ENCODE results near the gene DDOST.

DDOST gene

GRCh38 chr1:20697563-20697962 lies 36.4 kb upstream of the DDOST start:
- no peak for TF ChIP-seq TEAD4 (IDR thresholded peaks at IDR 0.05)
- TF ChIP-seq, protein P1, sequence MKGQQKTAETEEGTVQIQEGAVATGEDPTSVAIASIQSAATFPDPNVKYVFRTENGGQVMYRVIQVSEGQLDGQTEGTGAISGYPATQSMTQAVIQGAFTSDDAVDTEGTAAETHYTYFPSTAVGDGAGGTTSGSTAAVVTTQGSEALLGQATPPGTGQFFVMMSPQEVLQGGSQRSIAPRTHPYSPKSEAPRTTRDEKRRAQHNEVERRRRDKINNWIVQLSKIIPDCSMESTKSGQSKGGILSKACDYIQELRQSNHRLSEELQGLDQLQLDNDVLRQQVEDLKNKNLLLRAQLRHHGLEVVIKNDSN (IDR thresholded peaks at IDR 0.05) = no peak
- TF ChIP-seq MAX (IDR thresholded peaks at IDR 0.05) = no peak
- no peak for TF ChIP-seq TCF12 (IDR thresholded peaks at IDR 0.05; ENCODE audit: low read depth)
- TF ChIP-seq NFIC (IDR thresholded peaks at IDR 0.05) = no peak
- no peak for TF ChIP-seq RAD21 (IDR thresholded peaks at IDR 0.05; ENCODE audit: low read depth)
- no peak for TF ChIP-seq EP300 (IDR thresholded peaks at IDR 0.05; ENCODE audit: borderline replicate concordance)
- no peak for TF ChIP-seq CEBPB (IDR thresholded peaks at IDR 0.05)
- no peak for TF ChIP-seq FOXM1 (IDR thresholded peaks at IDR 0.05; ENCODE audit: borderline replicate concordance, low read depth)
- no peak for TF ChIP-seq ZBTB7A (IDR thresholded peaks at IDR 0.05; ENCODE audit: low read depth)
- TF ChIP-seq EGR1 (IDR thresholded peaks at IDR 0.05) = no peak
- TF ChIP-seq TAF1 (IDR thresholded peaks at IDR 0.05; ENCODE audit: low read depth) = no peak

- TF ChIP-seq EGR1 (IDR thresholded peaks at IDR 0.05) (0 out of 2 replicates have a peak, but pooled peaks have one; percentile 18), RAD21 (IDR thresholded peaks at IDR 0.05; ENCODE audit: low read depth) (peak; percentile 81), MAX (IDR thresholded peaks at IDR 0.05) (peak; percentile 94), ZBTB7A (IDR thresholded peaks at IDR 0.05; ENCODE audit: low read depth) (peak; percentile 44; the same call in 1 of the 2 replicates), EP300 (IDR thresholded peaks at IDR 0.05; ENCODE audit: borderline replicate concordance) (no peak), TEAD4 (IDR thresholded peaks at IDR 0.05) (no peak), NFIC (IDR thresholded peaks at IDR 0.05) (0 out of 2 replicates have a peak, but pooled peaks have one; percentile 22)
- TF ChIP-seq, protein P2, sequence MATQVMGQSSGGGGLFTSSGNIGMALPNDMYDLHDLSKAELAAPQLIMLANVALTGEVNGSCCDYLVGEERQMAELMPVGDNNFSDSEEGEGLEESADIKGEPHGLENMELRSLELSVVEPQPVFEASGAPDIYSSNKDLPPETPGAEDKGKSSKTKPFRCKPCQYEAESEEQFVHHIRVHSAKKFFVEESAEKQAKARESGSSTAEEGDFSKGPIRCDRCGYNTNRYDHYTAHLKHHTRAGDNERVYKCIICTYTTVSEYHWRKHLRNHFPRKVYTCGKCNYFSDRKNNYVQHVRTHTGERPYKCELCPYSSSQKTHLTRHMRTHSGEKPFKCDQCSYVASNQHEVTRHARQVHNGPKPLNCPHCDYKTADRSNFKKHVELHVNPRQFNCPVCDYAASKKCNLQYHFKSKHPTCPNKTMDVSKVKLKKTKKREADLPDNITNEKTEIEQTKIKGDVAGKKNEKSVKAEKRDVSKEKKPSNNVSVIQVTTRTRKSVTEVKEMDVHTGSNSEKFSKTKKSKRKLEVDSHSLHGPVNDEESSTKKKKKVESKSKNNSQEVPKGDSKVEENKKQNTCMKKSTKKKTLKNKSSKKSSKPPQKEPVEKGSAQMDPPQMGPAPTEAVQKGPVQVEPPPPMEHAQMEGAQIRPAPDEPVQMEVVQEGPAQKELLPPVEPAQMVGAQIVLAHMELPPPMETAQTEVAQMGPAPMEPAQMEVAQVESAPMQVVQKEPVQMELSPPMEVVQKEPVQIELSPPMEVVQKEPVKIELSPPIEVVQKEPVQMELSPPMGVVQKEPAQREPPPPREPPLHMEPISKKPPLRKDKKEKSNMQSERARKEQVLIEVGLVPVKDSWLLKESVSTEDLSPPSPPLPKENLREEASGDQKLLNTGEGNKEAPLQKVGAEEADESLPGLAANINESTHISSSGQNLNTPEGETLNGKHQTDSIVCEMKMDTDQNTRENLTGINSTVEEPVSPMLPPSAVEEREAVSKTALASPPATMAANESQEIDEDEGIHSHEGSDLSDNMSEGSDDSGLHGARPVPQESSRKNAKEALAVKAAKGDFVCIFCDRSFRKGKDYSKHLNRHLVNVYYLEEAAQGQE (IDR thresholded peaks at IDR 0.05; ENCODE audit: low read depth) = no peak
- TF ChIP-seq, protein P1 (IDR thresholded peaks at IDR 0.05) = peak; percentile 95
Measured at GRCh38 chr1:20696397-20697333, 35.5 kb upstream of the DDOST start.

GRCh38 chr1:20695515-20695914 lies 34.3 kb upstream of the DDOST start:
- TF ChIP-seq EP300 (IDR thresholded peaks at IDR 0.05; ENCODE audit: borderline replicate concordance) = no peak
- no peak for TF ChIP-seq NFIC (IDR thresholded peaks at IDR 0.05)
- no peak for TF ChIP-seq FOXM1 (IDR thresholded peaks at IDR 0.05; ENCODE audit: borderline replicate concordance, low read depth)
- no peak for TF ChIP-seq EGR1 (IDR thresholded peaks at IDR 0.05)
- no peak for TF ChIP-seq TEAD4 (IDR thresholded peaks at IDR 0.05)
- no peak for TF ChIP-seq ZBTB7A (IDR thresholded peaks at IDR 0.05; ENCODE audit: low read depth)
- TF ChIP-seq TAF1 (IDR thresholded peaks at IDR 0.05; ENCODE audit: low read depth) = no peak

- no peak for TF ChIP-seq EGR1 (IDR thresholded peaks at IDR 0.05)
- no peak for TF ChIP-seq NFIC (IDR thresholded peaks at IDR 0.05)
- no peak for TF ChIP-seq TEAD4 (IDR thresholded peaks at IDR 0.05)
- TF ChIP-seq, protein P1 (IDR thresholded peaks at IDR 0.05) = no peak
- no peak for TF ChIP-seq EP300 (IDR thresholded peaks at IDR 0.05; ENCODE audit: borderline replicate concordance)
- TF ChIP-seq CEBPB (IDR thresholded peaks at IDR 0.05) = no peak
- no peak for TF ChIP-seq CREB1 (IDR thresholded peaks at IDR 0.05; ENCODE audit: low read depth)
- TF ChIP-seq RAD21 (IDR thresholded peaks at IDR 0.05; ENCODE audit: low read depth) = no peak
- no peak for TF ChIP-seq ZBTB7A (IDR thresholded peaks at IDR 0.05; ENCODE audit: low read depth)
- no peak for TF ChIP-seq TAF1 (IDR thresholded peaks at IDR 0.05; ENCODE audit: low read depth)
- TF ChIP-seq YY1 (IDR thresholded peaks at IDR 0.05; ENCODE audit: low read depth) = no peak
- no peak for TF ChIP-seq MAX (IDR thresholded peaks at IDR 0.05)
- TF ChIP-seq FOXM1 (IDR thresholded peaks at IDR 0.05; ENCODE audit: borderline replicate concordance, low read depth) = no peak
- TF ChIP-seq TCF12 (IDR thresholded peaks at IDR 0.05; ENCODE audit: low read depth) = no peak
- TF ChIP-seq, protein P2 (IDR thresholded peaks at IDR 0.05; ENCODE audit: low read depth) = no peak
Measured at GRCh38 chr1:20693623-20694022, 32.5 kb upstream of the DDOST start.

GRCh38 chr1:20691872-20692271 lies 30.7 kb upstream of the DDOST start:
- TF ChIP-seq EGR1 (IDR thresholded peaks at IDR 0.05) (no peak), CEBPB (IDR thresholded peaks at IDR 0.05) (no peak), TEAD4 (IDR thresholded peaks at IDR 0.05) (no peak), TAF1 (IDR thresholded peaks at IDR 0.05; ENCODE audit: low read depth) (no peak), RAD21 (IDR thresholded peaks at IDR 0.05; ENCODE audit: low read depth) (no peak)
- TF ChIP-seq, protein P1 (IDR thresholded peaks at IDR 0.05) = no peak

All from Ishikawa (cell line).